ENCODE measurements around the gene TAS1R2.

DNA sequence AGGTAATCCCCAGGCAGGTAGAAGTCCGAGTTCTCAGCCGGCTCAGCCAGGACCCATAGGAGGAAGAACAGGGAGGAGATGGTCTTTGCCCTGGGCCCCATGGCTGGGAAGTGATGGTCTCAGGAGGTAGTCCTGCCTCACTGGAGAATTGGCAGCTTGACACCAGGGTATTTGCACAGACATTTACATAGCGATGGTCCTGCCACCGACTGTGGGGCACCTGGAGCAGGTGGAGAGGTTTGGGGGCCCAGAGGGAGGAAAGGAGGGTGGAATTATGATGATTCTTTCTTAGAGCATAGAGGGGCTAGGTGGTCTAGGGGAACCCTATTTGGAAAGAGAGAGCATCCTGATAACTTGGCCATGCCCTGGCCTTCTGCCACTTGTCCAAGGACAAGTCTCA is at the start of gene TAS1R2:
- TF ChIP-seq YY1 (IDR thresholded peaks at IDR 0.05; ENCODE audit: low read depth) (no peak), MEF2A (IDR thresholded peaks at IDR 0.05; ENCODE audit: borderline replicate concordance, low read depth) (no peak), EZH2phosphoT487 (IDR thresholded peaks at IDR 0.05; ENCODE audit: borderline replicate concordance, low read depth) (no peak), EP300 (IDR thresholded peaks at IDR 0.05; ENCODE audit: borderline replicate concordance in 1 of 2, low read depth in 1 of 2, low read length in 1 of 2) (no peak)
- TF ChIP-seq, protein P1, sequence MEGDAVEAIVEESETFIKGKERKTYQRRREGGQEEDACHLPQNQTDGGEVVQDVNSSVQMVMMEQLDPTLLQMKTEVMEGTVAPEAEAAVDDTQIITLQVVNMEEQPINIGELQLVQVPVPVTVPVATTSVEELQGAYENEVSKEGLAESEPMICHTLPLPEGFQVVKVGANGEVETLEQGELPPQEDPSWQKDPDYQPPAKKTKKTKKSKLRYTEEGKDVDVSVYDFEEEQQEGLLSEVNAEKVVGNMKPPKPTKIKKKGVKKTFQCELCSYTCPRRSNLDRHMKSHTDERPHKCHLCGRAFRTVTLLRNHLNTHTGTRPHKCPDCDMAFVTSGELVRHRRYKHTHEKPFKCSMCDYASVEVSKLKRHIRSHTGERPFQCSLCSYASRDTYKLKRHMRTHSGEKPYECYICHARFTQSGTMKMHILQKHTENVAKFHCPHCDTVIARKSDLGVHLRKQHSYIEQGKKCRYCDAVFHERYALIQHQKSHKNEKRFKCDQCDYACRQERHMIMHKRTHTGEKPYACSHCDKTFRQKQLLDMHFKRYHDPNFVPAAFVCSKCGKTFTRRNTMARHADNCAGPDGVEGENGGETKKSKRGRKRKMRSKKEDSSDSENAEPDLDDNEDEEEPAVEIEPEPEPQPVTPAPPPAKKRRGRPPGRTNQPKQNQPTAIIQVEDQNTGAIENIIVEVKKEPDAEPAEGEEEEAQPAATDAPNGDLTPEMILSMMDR (IDR thresholded peaks at IDR 0.05), result no peak
- TF ChIP-seq, protein P2, sequence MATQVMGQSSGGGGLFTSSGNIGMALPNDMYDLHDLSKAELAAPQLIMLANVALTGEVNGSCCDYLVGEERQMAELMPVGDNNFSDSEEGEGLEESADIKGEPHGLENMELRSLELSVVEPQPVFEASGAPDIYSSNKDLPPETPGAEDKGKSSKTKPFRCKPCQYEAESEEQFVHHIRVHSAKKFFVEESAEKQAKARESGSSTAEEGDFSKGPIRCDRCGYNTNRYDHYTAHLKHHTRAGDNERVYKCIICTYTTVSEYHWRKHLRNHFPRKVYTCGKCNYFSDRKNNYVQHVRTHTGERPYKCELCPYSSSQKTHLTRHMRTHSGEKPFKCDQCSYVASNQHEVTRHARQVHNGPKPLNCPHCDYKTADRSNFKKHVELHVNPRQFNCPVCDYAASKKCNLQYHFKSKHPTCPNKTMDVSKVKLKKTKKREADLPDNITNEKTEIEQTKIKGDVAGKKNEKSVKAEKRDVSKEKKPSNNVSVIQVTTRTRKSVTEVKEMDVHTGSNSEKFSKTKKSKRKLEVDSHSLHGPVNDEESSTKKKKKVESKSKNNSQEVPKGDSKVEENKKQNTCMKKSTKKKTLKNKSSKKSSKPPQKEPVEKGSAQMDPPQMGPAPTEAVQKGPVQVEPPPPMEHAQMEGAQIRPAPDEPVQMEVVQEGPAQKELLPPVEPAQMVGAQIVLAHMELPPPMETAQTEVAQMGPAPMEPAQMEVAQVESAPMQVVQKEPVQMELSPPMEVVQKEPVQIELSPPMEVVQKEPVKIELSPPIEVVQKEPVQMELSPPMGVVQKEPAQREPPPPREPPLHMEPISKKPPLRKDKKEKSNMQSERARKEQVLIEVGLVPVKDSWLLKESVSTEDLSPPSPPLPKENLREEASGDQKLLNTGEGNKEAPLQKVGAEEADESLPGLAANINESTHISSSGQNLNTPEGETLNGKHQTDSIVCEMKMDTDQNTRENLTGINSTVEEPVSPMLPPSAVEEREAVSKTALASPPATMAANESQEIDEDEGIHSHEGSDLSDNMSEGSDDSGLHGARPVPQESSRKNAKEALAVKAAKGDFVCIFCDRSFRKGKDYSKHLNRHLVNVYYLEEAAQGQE (IDR thresholded peaks at IDR 0.05; ENCODE audit: low read depth, low read length), result no peak
- TF ChIP-seq, protein P3, sequence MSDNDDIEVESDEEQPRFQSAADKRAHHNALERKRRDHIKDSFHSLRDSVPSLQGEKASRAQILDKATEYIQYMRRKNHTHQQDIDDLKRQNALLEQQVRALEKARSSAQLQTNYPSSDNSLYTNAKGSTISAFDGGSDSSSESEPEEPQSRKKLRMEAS (IDR thresholded peaks at IDR 0.05; ENCODE audit: low read depth), result no peak
- TF ChIP-seq, protein P4, sequence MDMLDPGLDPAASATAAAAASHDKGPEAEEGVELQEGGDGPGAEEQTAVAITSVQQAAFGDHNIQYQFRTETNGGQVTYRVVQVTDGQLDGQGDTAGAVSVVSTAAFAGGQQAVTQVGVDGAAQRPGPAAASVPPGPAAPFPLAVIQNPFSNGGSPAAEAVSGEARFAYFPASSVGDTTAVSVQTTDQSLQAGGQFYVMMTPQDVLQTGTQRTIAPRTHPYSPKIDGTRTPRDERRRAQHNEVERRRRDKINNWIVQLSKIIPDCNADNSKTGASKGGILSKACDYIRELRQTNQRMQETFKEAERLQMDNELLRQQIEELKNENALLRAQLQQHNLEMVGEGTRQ (IDR thresholded peaks at IDR 0.05; ENCODE audit: borderline replicate concordance, low read depth, low read length), result no peak
